K562 (cell line): Measurements from ENCODE around the gene ERN1. TPM values are rescaled to one million over a fixed set of nuclear protein-coding genes. Genes with fewer than 3 reads are reported as not detected.

ENCODE experiments used
- FIP1L1 ChIP-seq: fragments of 200-400 bp; formaldehyde crosslinking; IDR thresholded peaks from 2 replicates; pipeline ENCODE4 v1.6.1; 2018; ENCODE audit warnings: mild to moderate bottlenecking, low read depth, low read length; ENCODE audit not compliant: poor library complexity, severe bottlenecking
- FOSL1 ChIP-seq: fragments of 200-800 bp; sonication (Bioruptor generic); conservative IDR thresholded peaks from 2 replicates; pipeline ENCODE4 v1.6.1; 2016; ENCODE audit warnings: missing genetic modification characterization, missing compliant biosample characterization
- HIVEP1 ChIP-seq: fragments of 250-450 bp; sonication (Bioruptor Pico); IDR thresholded peaks from 2 replicates; pipeline ENCODE4 v1.4.0; 2020; ENCODE audit warnings: mild to moderate bottlenecking
- KDM5B ChIP-seq: fragments of 200-600 bp; sonication (generic); IDR thresholded peaks from 2 replicates; pipeline ENCODE4 v1.6.1; 2012; ENCODE audit warnings: low read depth, mild to moderate bottlenecking, moderate library complexity, low read length, control low read depth, inconsistent platforms; ENCODE audit not compliant: insufficient replicate concordance
- RBM34 ChIP-seq: fragments of 200-400 bp; formaldehyde crosslinking; IDR thresholded peaks from 2 replicates; pipeline ENCODE4 v1.6.1; 2018; ENCODE audit warnings: low read length, borderline replicate concordance; ENCODE audit not compliant: insufficient read depth
- RHOXF2B ChIP-seq: fragments of 250-450 bp; sonication (Bioruptor Pico); conservative IDR thresholded peaks from 2 replicates; pipeline ENCODE4 v1.5.1; 2021
- SMARCA4 ChIP-seq: fragments of 450-650 bp; IDR thresholded peaks from 2 replicates; pipeline ENCODE4 v1.6.1; 2016
- ZNF444 ChIP-seq: fragments of 250-450 bp; sonication (Bioruptor Pico); IDR thresholded peaks from 2 replicates; pipeline ENCODE4 v1.4.0; 2020; ENCODE audit warnings: mild to moderate bottlenecking, moderate library complexity
- polyA plus RNA-seq, 8 experiments: library from polyadenylated mRNA; depleted of rRNA in 4 of 8; stranded (reverse) in 5 of 8; unstranded in 3 of 8; fragments of >200 nt; fragmentation: Nextera tagmentation in 2 of 8; fragmentation: Illumina TruSeq in 1 of 8; extraction: Ambion mirVana in 2 of 8; extraction: Trizol in 1 of 8; gene quantifications; 2 replicates each; pipeline versions ENCODE4 v1.2.1 to v1.2.3, GENCODE V29; 2011 to 2014; ENCODE audit warnings: inconsistent platforms in 1 of 8, missing spikeins in 1 of 8
- total RNA-seq, 7 experiments: library from RNA; depleted of rRNA in 6 of 7; stranded (reverse); fragments of >200 nt in 6 of 7; fragmentation: Illumina TruSeq in 2 of 7; extraction: Trizol in 2 of 7; gene quantifications; 2 replicates each; pipeline versions ENCODE4 v1.2.1 to v1.2.3, GENCODE V29; 2011 to 2021; ENCODE audit warnings: low replicate concordance in 1 of 7
- TF ChIP-seq, protein P1 (sequence below): sonication (generic); formaldehyde crosslinking; IDR thresholded peaks from 2 replicates; pipeline ENCODE4 v1.8.0; 2023; ENCODE audit warnings: mild to moderate bottlenecking, missing genetic modification reagents
- TF ChIP-seq, protein P2 (sequence below): fragments of 450-650 bp; IDR thresholded peaks from 2 replicates; pipeline ENCODE4 v1.6.1; 2016; ENCODE audit warnings: mild to moderate bottlenecking, moderate library complexity
- TF ChIP-seq, protein P3 (sequence below): sonication (generic); formaldehyde crosslinking; IDR thresholded peaks from 2 replicates; pipeline ENCODE4 v1.8.0; 2022; ENCODE audit warnings: missing genetic modification reagents, mild to moderate bottlenecking, moderate library complexity, borderline replicate concordance
- TF ChIP-seq, protein P4 (sequence below): sonication (generic); formaldehyde crosslinking; IDR thresholded peaks from 2 replicates; pipeline ENCODE4 v1.8.0; 2022; ENCODE audit warnings: mild to moderate bottlenecking, low read depth, missing genetic modification reagents

ERN1 gene
- total and polyA plus RNA-seq, 9 of the 15 experiments (the other 6 are each of a cell fraction or from before 2014, with no cell fraction given), result 2.1 to 22.5 (median 7.3) TPM

DNA sequence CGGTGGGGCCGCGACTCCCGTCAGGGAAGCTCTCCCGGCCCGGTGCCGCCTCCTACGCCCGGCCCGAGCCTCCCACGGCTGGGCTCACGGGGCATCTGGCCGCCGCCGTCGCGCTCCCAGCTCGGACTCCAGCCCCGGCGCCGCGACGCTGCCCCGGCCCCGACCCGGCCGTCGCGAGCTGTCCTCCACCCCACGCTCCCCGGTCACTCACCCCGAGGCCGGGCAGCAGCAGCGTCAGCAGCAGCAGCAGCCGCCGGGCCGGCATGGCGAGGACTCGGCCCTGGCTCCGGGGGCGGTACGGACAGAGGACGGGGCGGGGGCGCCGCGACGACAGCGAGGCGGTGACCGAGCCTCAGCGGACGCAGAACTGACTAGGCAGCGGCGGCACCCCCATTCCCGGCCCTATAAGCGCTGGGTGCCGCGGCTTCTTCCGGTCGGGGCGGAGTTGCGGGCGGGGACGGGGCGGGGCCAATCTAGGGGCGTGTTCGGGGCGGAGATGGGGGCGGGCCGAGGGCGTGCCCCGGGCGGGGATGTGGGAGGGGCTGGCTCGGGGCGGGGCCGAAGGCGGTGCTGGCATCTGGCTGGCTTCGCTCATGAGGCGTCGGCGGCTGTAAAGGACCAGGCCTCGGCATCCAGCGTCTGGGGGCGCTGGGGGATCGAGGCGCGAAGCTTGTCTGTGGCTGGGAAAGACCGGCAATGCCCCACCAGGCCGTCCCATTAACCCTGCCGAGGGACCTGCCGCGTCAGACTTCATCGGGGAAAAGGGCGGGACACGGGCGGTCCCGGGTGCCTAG is at the start of gene ERN1 (continued):
- TF ChIP-seq, protein P1, sequence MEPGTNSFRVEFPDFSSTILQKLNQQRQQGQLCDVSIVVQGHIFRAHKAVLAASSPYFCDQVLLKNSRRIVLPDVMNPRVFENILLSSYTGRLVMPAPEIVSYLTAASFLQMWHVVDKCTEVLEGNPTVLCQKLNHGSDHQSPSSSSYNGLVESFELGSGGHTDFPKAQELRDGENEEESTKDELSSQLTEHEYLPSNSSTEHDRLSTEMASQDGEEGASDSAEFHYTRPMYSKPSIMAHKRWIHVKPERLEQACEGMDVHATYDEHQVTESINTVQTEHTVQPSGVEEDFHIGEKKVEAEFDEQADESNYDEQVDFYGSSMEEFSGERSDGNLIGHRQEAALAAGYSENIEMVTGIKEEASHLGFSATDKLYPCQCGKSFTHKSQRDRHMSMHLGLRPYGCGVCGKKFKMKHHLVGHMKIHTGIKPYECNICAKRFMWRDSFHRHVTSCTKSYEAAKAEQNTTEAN (CRISPR knock-in tag), result no peak
- TF ChIP-seq FOSL1 (tag) (no peak; the same call in 1 of the 2 replicates), SMARCA4 (no peak), ZNF444 (CRISPR knock-in tag) (no peak), RBM34 (no peak), FIP1L1 (peak; percentile 83), KDM5B (peak; percentile 90), HIVEP1 (no peak), RHOXF2B (no peak)
- TF ChIP-seq, protein P2, sequence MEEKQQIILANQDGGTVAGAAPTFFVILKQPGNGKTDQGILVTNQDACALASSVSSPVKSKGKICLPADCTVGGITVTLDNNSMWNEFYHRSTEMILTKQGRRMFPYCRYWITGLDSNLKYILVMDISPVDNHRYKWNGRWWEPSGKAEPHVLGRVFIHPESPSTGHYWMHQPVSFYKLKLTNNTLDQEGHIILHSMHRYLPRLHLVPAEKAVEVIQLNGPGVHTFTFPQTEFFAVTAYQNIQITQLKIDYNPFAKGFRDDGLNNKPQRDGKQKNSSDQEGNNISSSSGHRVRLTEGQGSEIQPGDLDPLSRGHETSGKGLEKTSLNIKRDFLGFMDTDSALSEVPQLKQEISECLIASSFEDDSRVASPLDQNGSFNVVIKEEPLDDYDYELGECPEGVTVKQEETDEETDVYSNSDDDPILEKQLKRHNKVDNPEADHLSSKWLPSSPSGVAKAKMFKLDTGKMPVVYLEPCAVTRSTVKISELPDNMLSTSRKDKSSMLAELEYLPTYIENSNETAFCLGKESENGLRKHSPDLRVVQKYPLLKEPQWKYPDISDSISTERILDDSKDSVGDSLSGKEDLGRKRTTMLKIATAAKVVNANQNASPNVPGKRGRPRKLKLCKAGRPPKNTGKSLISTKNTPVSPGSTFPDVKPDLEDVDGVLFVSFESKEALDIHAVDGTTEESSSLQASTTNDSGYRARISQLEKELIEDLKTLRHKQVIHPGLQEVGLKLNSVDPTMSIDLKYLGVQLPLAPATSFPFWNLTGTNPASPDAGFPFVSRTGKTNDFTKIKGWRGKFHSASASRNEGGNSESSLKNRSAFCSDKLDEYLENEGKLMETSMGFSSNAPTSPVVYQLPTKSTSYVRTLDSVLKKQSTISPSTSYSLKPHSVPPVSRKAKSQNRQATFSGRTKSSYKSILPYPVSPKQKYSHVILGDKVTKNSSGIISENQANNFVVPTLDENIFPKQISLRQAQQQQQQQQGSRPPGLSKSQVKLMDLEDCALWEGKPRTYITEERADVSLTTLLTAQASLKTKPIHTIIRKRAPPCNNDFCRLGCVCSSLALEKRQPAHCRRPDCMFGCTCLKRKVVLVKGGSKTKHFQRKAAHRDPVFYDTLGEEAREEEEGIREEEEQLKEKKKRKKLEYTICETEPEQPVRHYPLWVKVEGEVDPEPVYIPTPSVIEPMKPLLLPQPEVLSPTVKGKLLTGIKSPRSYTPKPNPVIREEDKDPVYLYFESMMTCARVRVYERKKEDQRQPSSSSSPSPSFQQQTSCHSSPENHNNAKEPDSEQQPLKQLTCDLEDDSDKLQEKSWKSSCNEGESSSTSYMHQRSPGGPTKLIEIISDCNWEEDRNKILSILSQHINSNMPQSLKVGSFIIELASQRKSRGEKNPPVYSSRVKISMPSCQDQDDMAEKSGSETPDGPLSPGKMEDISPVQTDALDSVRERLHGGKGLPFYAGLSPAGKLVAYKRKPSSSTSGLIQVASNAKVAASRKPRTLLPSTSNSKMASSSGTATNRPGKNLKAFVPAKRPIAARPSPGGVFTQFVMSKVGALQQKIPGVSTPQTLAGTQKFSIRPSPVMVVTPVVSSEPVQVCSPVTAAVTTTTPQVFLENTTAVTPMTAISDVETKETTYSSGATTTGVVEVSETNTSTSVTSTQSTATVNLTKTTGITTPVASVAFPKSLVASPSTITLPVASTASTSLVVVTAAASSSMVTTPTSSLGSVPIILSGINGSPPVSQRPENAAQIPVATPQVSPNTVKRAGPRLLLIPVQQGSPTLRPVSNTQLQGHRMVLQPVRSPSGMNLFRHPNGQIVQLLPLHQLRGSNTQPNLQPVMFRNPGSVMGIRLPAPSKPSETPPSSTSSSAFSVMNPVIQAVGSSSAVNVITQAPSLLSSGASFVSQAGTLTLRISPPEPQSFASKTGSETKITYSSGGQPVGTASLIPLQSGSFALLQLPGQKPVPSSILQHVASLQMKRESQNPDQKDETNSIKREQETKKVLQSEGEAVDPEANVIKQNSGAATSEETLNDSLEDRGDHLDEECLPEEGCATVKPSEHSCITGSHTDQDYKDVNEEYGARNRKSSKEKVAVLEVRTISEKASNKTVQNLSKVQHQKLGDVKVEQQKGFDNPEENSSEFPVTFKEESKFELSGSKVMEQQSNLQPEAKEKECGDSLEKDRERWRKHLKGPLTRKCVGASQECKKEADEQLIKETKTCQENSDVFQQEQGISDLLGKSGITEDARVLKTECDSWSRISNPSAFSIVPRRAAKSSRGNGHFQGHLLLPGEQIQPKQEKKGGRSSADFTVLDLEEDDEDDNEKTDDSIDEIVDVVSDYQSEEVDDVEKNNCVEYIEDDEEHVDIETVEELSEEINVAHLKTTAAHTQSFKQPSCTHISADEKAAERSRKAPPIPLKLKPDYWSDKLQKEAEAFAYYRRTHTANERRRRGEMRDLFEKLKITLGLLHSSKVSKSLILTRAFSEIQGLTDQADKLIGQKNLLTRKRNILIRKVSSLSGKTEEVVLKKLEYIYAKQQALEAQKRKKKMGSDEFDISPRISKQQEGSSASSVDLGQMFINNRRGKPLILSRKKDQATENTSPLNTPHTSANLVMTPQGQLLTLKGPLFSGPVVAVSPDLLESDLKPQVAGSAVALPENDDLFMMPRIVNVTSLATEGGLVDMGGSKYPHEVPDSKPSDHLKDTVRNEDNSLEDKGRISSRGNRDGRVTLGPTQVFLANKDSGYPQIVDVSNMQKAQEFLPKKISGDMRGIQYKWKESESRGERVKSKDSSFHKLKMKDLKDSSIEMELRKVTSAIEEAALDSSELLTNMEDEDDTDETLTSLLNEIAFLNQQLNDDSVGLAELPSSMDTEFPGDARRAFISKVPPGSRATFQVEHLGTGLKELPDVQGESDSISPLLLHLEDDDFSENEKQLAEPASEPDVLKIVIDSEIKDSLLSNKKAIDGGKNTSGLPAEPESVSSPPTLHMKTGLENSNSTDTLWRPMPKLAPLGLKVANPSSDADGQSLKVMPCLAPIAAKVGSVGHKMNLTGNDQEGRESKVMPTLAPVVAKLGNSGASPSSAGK, result peak; percentile 88
- TF ChIP-seq, protein P3, sequence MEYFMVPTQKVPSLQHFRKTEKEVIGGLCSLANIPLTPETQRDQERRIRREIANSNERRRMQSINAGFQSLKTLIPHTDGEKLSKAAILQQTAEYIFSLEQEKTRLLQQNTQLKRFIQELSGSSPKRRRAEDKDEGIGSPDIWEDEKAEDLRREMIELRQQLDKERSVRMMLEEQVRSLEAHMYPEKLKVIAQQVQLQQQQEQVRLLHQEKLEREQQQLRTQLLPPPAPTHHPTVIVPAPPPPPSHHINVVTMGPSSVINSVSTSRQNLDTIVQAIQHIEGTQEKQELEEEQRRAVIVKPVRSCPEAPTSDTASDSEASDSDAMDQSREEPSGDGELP, result peak; percentile 8; the same call in 1 of the 2 replicates
- TF ChIP-seq, protein P4, sequence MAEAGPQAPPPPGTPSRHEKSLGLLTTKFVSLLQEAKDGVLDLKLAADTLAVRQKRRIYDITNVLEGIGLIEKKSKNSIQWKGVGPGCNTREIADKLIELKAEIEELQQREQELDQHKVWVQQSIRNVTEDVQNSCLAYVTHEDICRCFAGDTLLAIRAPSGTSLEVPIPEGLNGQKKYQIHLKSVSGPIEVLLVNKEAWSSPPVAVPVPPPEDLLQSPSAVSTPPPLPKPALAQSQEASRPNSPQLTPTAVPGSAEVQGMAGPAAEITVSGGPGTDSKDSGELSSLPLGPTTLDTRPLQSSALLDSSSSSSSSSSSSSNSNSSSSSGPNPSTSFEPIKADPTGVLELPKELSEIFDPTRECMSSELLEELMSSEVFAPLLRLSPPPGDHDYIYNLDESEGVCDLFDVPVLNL, result no peak
